Glutamatergic neuron (in vitro differentiated cells): ENCODE results near the gene STX4. TPM values are rescaled to one million over a fixed set of nuclear protein-coding genes. Genes with fewer than 3 reads are reported as not detected.

Experiments used
- DNase-seq: peaks from one replicate; pipeline ENCODE4 v3.0.0; 2022
- H3K27ac Mint-ChIP-seq: one replicate; pipeline ENCODE4 v1.8.0; 2020; ENCODE audit warnings: mild to moderate bottlenecking, mixed read lengths, inconsistent platforms; ENCODE audit not compliant: unreplicated experiment
- H3K27me3 Mint-ChIP-seq: one replicate; pipeline ENCODE4 v1.8.0; 2020; ENCODE audit warnings: mild to moderate bottlenecking, moderate library complexity, mixed read lengths, inconsistent platforms; ENCODE audit not compliant: unreplicated experiment
- H3K36me3 Mint-ChIP-seq: one replicate; pipeline ENCODE4 v1.8.0; 2020; ENCODE audit warnings: mild to moderate bottlenecking, mixed read lengths, inconsistent platforms; ENCODE audit not compliant: unreplicated experiment
- H3K4me1 Mint-ChIP-seq: one replicate; pipeline ENCODE4 v1.8.0; 2020; ENCODE audit warnings: mild to moderate bottlenecking, low read depth, mixed read lengths, inconsistent platforms; ENCODE audit not compliant: unreplicated experiment
- H3K4me3 Mint-ChIP-seq: one replicate; pipeline ENCODE4 v1.8.0; 2020; ENCODE audit warnings: mild to moderate bottlenecking, mixed read lengths, inconsistent platforms; ENCODE audit not compliant: unreplicated experiment
- H3K9me3 Mint-ChIP-seq: one replicate; pipeline ENCODE4 v1.8.0; 2020; ENCODE audit warnings: mild to moderate bottlenecking, moderate library complexity, mixed read lengths, inconsistent platforms; ENCODE audit not compliant: unreplicated experiment
- CTCF ChIP-seq: fragments of 200-600 bp; sonication (generic); IDR thresholded peaks from one replicate; pipeline ENCODE4 v1.5.0; 2021; ENCODE audit not compliant: partially characterized antibody, unreplicated experiment
- total RNA-seq: library from RNA; stranded (reverse); fragmentation: NEBNext Ultra II Directional; extraction: Animal tissue kit (Norgen Biotek cat#: 25700); gene quantifications from one replicate; pipeline ENCODE4 v1.2.1, GENCODE V29; 2021; ENCODE audit not compliant: unreplicated experiment

Gene STX4
- total RNA-seq, 1 donor from 2014 or later: 23.4 TPM

- Mint-ChIP-seq H3K9me3 (peaks cover 12% of the 10 kb centered on the region), H3K27me3 (peaks cover 7% of the 10 kb centered on the region), H3K36me3 (no peaks in the 10 kb centered on the region), H3K4me3 (no peak overlapping the region), H3K27ac (no peak overlapping the region), H3K4me1 (peaks cover 12% of the 10 kb centered on the region)
- TF ChIP-seq CTCF: no peak
- no peak for DNase-seq
Observed at GRCh38 chr16:31083081-31083480, 49.7 kb downstream of the STX4 start.

- H3K27ac Mint-ChIP-seq: no peak overlapping the region
- H3K36me3 Mint-ChIP-seq: no peaks in the 10 kb centered on the region
- H3K4me3 Mint-ChIP-seq: no peak overlapping the region
- peaks cover 7% of the 10 kb centered on the region for H3K27me3 Mint-ChIP-seq
- H3K9me3 Mint-ChIP-seq: peaks cover 12% of the 10 kb centered on the region
- DNase-seq: no peak
- H3K4me1 Mint-ChIP-seq: peaks cover 12% of the 10 kb centered on the region
- TF ChIP-seq CTCF: no peak
Observed at GRCh38 chr16:31083556-31083955, 50.2 kb downstream of the STX4 start.

GRCh38 chr16:31083981-31084380 lies 50.6 kb downstream of the STX4 start:
- Mint-ChIP-seq H3K4me3 (no peak overlapping the region), H3K36me3 (no peaks in the 10 kb centered on the region), H3K27me3 (peaks cover 7% of the 10 kb centered on the region), H3K9me3 (peaks cover 9% of the 10 kb centered on the region), H3K4me1 (peaks cover 12% of the 10 kb centered on the region), H3K27ac (no peak overlapping the region)
- no peak for TF ChIP-seq CTCF
- DNase-seq: no peak

- TF ChIP-seq CTCF: no peak
- Mint-ChIP-seq H3K27ac (no peak overlapping the region), H3K4me1 (peaks cover 12% of the 10 kb centered on the region), H3K27me3 (peaks cover 7% of the 10 kb centered on the region), H3K36me3 (no peaks in the 10 kb centered on the region), H3K9me3 (peaks cover 9% of the 10 kb centered on the region), H3K4me3 (no peak overlapping the region)
- no peak for DNase-seq
Observed at GRCh38 chr16:31084584-31085302, 51.4 kb downstream of the STX4 start.

GRCh38 chr16:31085411-31085810 lies 52.1 kb downstream of the STX4 start:
- H3K27me3 Mint-ChIP-seq: peaks cover 7% of the 10 kb centered on the region
- H3K4me3 Mint-ChIP-seq: no peak overlapping the region
- no peaks in the 10 kb centered on the region for H3K36me3 Mint-ChIP-seq
- peaks cover 12% of the 10 kb centered on the region for H3K4me1 Mint-ChIP-seq
- no peak overlapping the region for H3K27ac Mint-ChIP-seq
- DNase-seq: no peak
- peaks cover 8% of the 10 kb centered on the region for H3K9me3 Mint-ChIP-seq
- TF ChIP-seq CTCF: no peak
